ENCODE measurements around the gene TBL3. TPM values are rescaled to one million over a fixed set of nuclear protein-coding genes. Genes with fewer than 3 reads are reported as not detected.
A peak's percentile ranks its signal among the peaks of the same experiment; 100 is the strongest.

Gene TBL3
- total RNA-seq, 1 donor from 2014 or later = 26.8 TPM

- no peak for DNase-seq
- no peak overlapping the region for H3K4me3 Mint-ChIP-seq (ENCODE audit: unreplicated experiment)
- peak overlapping the region; percentile 84 for H3K27ac Mint-ChIP-seq (ENCODE audit: unreplicated experiment)
- no peak for TF ChIP-seq CTCF (IDR thresholded peaks at IDR 0.05; ENCODE audit: partially characterized antibody, unreplicated experiment)
- H3K27me3 Mint-ChIP-seq (ENCODE audit: unreplicated experiment) = peaks cover 1% of the 10 kb centered on the region
- H3K9me3 Mint-ChIP-seq (ENCODE audit: unreplicated experiment) = peaks cover 3% of the 10 kb centered on the region
- H3K4me1 Mint-ChIP-seq (ENCODE audit: low read depth, unreplicated experiment) = peaks cover 10% of the 10 kb centered on the region
- H3K36me3 Mint-ChIP-seq (ENCODE audit: unreplicated experiment) = no peaks in the 10 kb centered on the region
Observed at GRCh38 chr16:1940273-1941161, 31.3 kb upstream of the TBL3 start.

GRCh38 chr16:1941162-1942046, 30.4 kb upstream of the TBL3 start:
- Mint-ChIP-seq H3K9me3 (ENCODE audit: unreplicated experiment) (peaks cover 3% of the 10 kb centered on the region), H3K4me1 (ENCODE audit: low read depth, unreplicated experiment) (peaks cover 10% of the 10 kb centered on the region), H3K4me3 (ENCODE audit: unreplicated experiment) (peak overlapping the region; percentile 82), H3K27ac (ENCODE audit: unreplicated experiment) (peak overlapping the region; percentile 84), H3K27me3 (ENCODE audit: unreplicated experiment) (peaks cover 1% of the 10 kb centered on the region), H3K36me3 (ENCODE audit: unreplicated experiment) (no peaks in the 10 kb centered on the region)
- DNase-seq = peak; percentile 60
- no peak for TF ChIP-seq CTCF (IDR thresholded peaks at IDR 0.05; ENCODE audit: partially characterized antibody, unreplicated experiment)

- no peak for TF ChIP-seq CTCF (IDR thresholded peaks at IDR 0.05; ENCODE audit: partially characterized antibody, unreplicated experiment)
- H3K27me3 Mint-ChIP-seq (ENCODE audit: unreplicated experiment) = peaks cover 1% of the 10 kb centered on the region
- no peaks in the 10 kb centered on the region for H3K36me3 Mint-ChIP-seq (ENCODE audit: unreplicated experiment)
- H3K4me1 Mint-ChIP-seq (ENCODE audit: low read depth, unreplicated experiment) = peaks cover 10% of the 10 kb centered on the region
- peaks cover 3% of the 10 kb centered on the region for H3K9me3 Mint-ChIP-seq (ENCODE audit: unreplicated experiment)
- H3K4me3 Mint-ChIP-seq (ENCODE audit: unreplicated experiment) = peak overlapping the region; percentile 82
- peak overlapping the region; percentile 59 for H3K27ac Mint-ChIP-seq (ENCODE audit: unreplicated experiment)
- DNase-seq = no peak
Observed at GRCh38 chr16:1942047-1942809, 29.6 kb upstream of the TBL3 start.

- TF ChIP-seq CTCF (IDR thresholded peaks at IDR 0.05; ENCODE audit: partially characterized antibody, unreplicated experiment) = no peak
- H3K36me3 Mint-ChIP-seq (ENCODE audit: unreplicated experiment) = no peaks in the 10 kb centered on the region
- H3K27me3 Mint-ChIP-seq (ENCODE audit: unreplicated experiment) = peaks cover 4% of the 10 kb centered on the region
- H3K9me3 Mint-ChIP-seq (ENCODE audit: unreplicated experiment) = peaks cover 3% of the 10 kb centered on the region
- H3K4me1 Mint-ChIP-seq (ENCODE audit: low read depth, unreplicated experiment) = peaks cover 10% of the 10 kb centered on the region
- peak; percentile 100 for DNase-seq
- peak within 1 kb of the TSS; percentile 82 for H3K4me3 Mint-ChIP-seq (ENCODE audit: unreplicated experiment)
- peak within 1 kb of the TSS; percentile 17 for H3K27ac Mint-ChIP-seq (ENCODE audit: unreplicated experiment)
Observed at GRCh38 chr16:1942810-1943726, 28.8 kb upstream of the TBL3 start, which contains the start of gene MSRB1. Gene MSRB1, minus strand, starts transcription at chr16:1943199. Its CDS starts 43 bp downstream, at chr16:1943156.
